Measurements from ENCODE around the gene GAGE13.

GAGE13 gene

DNA sequence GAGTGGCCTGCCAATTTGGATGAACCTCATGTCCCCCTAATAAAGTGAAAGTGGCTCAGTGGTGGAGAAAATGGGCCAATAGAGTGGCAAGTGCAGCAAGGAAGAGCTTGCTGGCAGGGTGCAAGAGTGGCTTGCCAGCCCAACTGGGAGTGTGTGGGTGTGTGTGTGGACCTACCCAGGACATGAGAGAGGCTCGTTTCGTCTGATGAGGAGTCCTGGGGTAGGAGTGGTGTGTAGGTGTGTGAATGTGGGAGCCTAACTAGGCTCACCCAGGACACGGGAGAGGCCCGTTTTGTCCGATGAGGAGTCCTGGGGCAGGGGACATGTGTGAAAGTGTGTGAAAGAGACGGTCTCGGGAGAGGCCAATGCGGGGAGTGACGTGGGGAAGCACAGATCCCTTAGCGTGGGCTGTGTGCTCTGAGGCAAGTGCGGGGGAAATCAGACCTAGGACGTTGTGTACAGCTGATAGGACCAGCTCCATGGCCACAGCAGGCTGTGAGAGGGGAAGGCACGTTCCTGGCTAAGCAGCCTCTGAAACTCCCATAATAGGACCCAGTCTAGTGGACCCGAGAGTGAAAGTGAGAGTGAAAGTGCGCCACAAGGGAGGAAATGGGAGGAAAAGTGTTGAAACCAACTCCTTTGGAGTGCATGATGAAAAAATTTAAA is 22.6 kb upstream of the GAGE13 start:
- no peak for TF ChIP-seq ZBTB7A (IDR thresholded peaks at IDR 0.05; ENCODE audit: low read depth)
- TF ChIP-seq CREB1 (IDR thresholded peaks at IDR 0.05; ENCODE audit: low read depth): no peak
- no peak for TF ChIP-seq NFIC (IDR thresholded peaks at IDR 0.05)
- TF ChIP-seq, protein P1, sequence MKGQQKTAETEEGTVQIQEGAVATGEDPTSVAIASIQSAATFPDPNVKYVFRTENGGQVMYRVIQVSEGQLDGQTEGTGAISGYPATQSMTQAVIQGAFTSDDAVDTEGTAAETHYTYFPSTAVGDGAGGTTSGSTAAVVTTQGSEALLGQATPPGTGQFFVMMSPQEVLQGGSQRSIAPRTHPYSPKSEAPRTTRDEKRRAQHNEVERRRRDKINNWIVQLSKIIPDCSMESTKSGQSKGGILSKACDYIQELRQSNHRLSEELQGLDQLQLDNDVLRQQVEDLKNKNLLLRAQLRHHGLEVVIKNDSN (IDR thresholded peaks at IDR 0.05): no peak
- TF ChIP-seq EP300 (IDR thresholded peaks at IDR 0.05; ENCODE audit: borderline replicate concordance): no peak
- TF ChIP-seq TAF1 (IDR thresholded peaks at IDR 0.05; ENCODE audit: low read depth): no peak
- no peak for TF ChIP-seq TEAD4 (IDR thresholded peaks at IDR 0.05)
- TF ChIP-seq REST (IDR thresholded peaks at IDR 0.05; ENCODE audit: low read depth): no peak
- TF ChIP-seq RAD21 (IDR thresholded peaks at IDR 0.05; ENCODE audit: low read depth): no peak
- no peak for TF ChIP-seq FOXM1 (IDR thresholded peaks at IDR 0.05; ENCODE audit: borderline replicate concordance, low read depth)

DNA sequence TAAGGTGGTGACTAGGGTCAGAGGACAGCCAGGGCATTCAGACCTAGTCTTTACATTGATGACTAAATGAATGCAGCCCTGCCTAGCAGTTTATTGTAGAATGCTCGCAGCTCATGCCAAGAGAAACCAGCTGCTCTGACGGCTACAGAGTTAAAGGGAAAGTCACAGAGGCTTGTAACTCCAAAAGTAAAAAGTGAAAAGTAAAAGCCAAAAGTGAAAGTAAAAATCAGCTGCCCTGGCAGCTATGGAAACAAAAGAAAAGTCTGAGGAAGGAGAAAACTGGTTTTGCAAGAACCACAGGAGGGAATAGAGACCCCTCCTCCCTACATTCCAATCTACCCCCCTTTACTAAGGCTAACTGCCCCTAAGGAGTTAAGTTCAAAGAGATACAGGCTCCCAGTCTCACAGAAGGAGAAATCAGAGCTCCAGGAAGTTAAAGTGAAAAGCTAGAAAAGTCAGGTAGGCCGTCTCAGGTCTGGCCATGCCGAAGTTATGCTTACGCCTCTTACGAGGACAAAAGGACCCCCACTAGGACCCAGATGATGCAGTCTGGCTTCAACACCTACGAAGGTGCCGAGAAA is 21.9 kb upstream of the GAGE13 start:
- TF ChIP-seq TAF1 (IDR thresholded peaks at IDR 0.05; ENCODE audit: low read depth) (no peak), NFIC (IDR thresholded peaks at IDR 0.05) (no peak), TCF12 (IDR thresholded peaks at IDR 0.05; ENCODE audit: low read depth) (no peak), RAD21 (IDR thresholded peaks at IDR 0.05; ENCODE audit: low read depth) (no peak), CEBPB (IDR thresholded peaks at IDR 0.05) (no peak)

DNA sequence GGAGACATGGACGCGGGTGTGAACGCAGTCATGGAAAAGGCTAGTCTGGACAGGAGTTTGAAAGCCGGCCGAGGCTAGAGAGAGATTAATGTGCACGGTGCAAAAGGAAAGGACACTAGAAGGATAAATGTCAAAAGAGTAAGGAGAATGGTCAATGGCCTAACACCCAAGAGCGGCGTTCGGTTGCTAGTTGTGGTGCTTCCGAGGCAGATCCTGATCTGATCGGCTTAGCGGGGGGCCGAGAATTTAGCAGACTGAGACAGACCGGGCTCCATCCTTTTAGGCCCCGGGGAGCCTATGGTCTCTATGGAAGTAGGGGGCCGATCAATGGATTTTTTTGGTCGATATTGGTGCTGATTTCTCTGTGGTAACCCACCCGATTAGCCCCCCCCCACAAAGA is 21.0 kb upstream of the GAGE13 start:
- no peak for TF ChIP-seq RAD21 (IDR thresholded peaks at IDR 0.05; ENCODE audit: low read depth)
- TF ChIP-seq MAX (IDR thresholded peaks at IDR 0.05): no peak
- no peak for TF ChIP-seq ZBTB7A (IDR thresholded peaks at IDR 0.05; ENCODE audit: low read depth)
- TF ChIP-seq REST (IDR thresholded peaks at IDR 0.05; ENCODE audit: low read depth): no peak
- no peak for TF ChIP-seq TCF12 (IDR thresholded peaks at IDR 0.05; ENCODE audit: low read depth)
- no peak for TF ChIP-seq EP300 (IDR thresholded peaks at IDR 0.05; ENCODE audit: borderline replicate concordance)
- TF ChIP-seq NFIC (IDR thresholded peaks at IDR 0.05): no peak
- no peak for TF ChIP-seq CEBPB (IDR thresholded peaks at IDR 0.05)

- no peak for TF ChIP-seq NFIC (IDR thresholded peaks at IDR 0.05)
- TF ChIP-seq EP300 (IDR thresholded peaks at IDR 0.05; ENCODE audit: borderline replicate concordance): no peak
- no peak for TF ChIP-seq ZBTB7A (IDR thresholded peaks at IDR 0.05; ENCODE audit: low read depth)
- TF ChIP-seq, protein P1 (IDR thresholded peaks at IDR 0.05): no peak
- TF ChIP-seq TEAD4 (IDR thresholded peaks at IDR 0.05): no peak
- no peak for TF ChIP-seq YY1 (IDR thresholded peaks at IDR 0.05; ENCODE audit: low read depth)
- no peak for TF ChIP-seq RAD21 (IDR thresholded peaks at IDR 0.05; ENCODE audit: low read depth)
- TF ChIP-seq EGR1 (IDR thresholded peaks at IDR 0.05): no peak
- no peak for TF ChIP-seq TAF1 (IDR thresholded peaks at IDR 0.05; ENCODE audit: low read depth)
- TF ChIP-seq CEBPB (IDR thresholded peaks at IDR 0.05): no peak
- no peak for TF ChIP-seq CREB1 (IDR thresholded peaks at IDR 0.05; ENCODE audit: low read depth)
- no peak for TF ChIP-seq TCF12 (IDR thresholded peaks at IDR 0.05; ENCODE audit: low read depth)
- no peak for TF ChIP-seq FOXM1 (IDR thresholded peaks at IDR 0.05; ENCODE audit: borderline replicate concordance, low read depth)
- no peak for TF ChIP-seq REST (IDR thresholded peaks at IDR 0.05; ENCODE audit: low read depth)
Measured at GRCh38 chrX:49312176-49312575, 19.2 kb upstream of the GAGE13 start.

DNA sequence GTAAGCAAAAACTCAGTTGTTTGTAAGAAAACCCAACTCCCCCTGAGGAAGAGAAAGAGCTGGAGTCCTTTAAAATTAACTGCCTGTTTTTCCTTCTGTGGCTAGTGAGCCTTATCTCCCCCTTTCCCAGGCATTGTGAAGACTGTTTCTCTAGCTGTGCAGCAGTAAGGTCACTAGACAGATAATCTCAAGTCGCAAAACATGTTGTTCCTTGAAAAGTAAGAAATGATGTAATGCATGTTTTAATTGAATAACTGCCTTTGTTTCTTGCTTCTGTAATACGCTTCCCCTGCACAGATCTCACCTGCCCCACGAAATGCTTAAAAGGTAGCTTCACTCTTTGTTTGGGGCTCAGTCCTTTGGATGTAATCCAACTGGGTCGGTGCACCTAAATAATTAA is 15.3 kb upstream of the GAGE13 start:
- TF ChIP-seq EGR1 (IDR thresholded peaks at IDR 0.05) (no peak), TAF1 (IDR thresholded peaks at IDR 0.05; ENCODE audit: low read depth) (no peak), RAD21 (IDR thresholded peaks at IDR 0.05; ENCODE audit: low read depth) (no peak), MAX (IDR thresholded peaks at IDR 0.05) (no peak), YY1 (IDR thresholded peaks at IDR 0.05; ENCODE audit: low read depth) (no peak), EP300 (IDR thresholded peaks at IDR 0.05; ENCODE audit: borderline replicate concordance) (no peak), FOXM1 (IDR thresholded peaks at IDR 0.05; ENCODE audit: borderline replicate concordance, low read depth) (no peak), ZBTB7A (IDR thresholded peaks at IDR 0.05; ENCODE audit: low read depth) (no peak), NFIC (IDR thresholded peaks at IDR 0.05) (no peak), CREB1 (IDR thresholded peaks at IDR 0.05; ENCODE audit: low read depth) (no peak), REST (IDR thresholded peaks at IDR 0.05; ENCODE audit: low read depth) (no peak), CEBPB (IDR thresholded peaks at IDR 0.05) (no peak), TEAD4 (IDR thresholded peaks at IDR 0.05) (no peak)
- TF ChIP-seq, protein P1 (IDR thresholded peaks at IDR 0.05): no peak
